ENCODE measurements around the gene HOXA4.

HOXA4 gene

GRCh38 chr7:27142580-27143022 is 12.0 kb upstream of the HOXA4 start:
- TF ChIP-seq, protein P1, sequence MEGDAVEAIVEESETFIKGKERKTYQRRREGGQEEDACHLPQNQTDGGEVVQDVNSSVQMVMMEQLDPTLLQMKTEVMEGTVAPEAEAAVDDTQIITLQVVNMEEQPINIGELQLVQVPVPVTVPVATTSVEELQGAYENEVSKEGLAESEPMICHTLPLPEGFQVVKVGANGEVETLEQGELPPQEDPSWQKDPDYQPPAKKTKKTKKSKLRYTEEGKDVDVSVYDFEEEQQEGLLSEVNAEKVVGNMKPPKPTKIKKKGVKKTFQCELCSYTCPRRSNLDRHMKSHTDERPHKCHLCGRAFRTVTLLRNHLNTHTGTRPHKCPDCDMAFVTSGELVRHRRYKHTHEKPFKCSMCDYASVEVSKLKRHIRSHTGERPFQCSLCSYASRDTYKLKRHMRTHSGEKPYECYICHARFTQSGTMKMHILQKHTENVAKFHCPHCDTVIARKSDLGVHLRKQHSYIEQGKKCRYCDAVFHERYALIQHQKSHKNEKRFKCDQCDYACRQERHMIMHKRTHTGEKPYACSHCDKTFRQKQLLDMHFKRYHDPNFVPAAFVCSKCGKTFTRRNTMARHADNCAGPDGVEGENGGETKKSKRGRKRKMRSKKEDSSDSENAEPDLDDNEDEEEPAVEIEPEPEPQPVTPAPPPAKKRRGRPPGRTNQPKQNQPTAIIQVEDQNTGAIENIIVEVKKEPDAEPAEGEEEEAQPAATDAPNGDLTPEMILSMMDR (conservative IDR thresholded peaks at IDR 0.05; ENCODE audit: low read length), result no peak
- H3K4me3 ChIP-seq (ENCODE audit: low read length), result peak overlapping the region; percentile 56
- DNase-seq (ENCODE audit: low read depth), result no peak

DNA sequence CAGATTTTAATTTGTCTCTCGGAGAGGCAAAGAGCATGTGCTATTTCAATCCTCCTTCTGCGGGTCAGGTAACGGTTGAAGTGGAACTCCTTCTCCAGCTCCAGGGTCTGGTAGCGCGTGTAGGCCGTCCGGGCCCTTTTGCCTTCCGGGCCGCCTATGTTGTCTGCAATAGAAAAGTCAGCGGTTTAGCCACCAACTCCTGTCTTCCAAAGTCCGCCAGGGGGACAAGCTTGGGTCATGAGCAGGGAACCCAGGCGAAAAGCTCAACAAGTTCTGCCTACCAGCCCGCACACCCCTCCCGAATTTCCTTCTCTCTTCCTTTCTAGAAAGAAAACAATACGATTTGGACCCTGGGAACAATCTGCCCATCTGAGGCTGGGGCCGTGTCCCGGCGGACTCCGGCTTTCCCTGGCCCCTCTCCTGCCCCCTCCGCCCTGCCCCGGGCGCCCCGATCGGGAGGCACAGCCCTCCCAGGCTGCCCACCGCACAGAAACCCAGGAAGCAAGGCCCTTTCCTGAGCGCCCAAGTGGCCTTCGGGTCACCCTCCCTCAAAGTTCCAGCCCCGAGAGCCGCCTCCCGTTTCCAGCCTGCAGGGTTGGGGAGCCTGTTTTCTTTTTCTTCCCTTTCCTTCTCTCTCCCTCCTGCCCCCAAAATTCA is 11.5 kb upstream of the HOXA4 start:
- H3K4me3 ChIP-seq (ENCODE audit: low read length), result peak overlapping the region; percentile 56
- TF ChIP-seq, protein P1 (conservative IDR thresholded peaks at IDR 0.05; ENCODE audit: low read length), result no peak
- DNase-seq (ENCODE audit: low read depth), result no peak

- TF ChIP-seq, protein P1 (conservative IDR thresholded peaks at IDR 0.05; ENCODE audit: low read length), result no peak
- no peak for DNase-seq (ENCODE audit: low read depth)
- no peak overlapping the region for H3K4me3 ChIP-seq (ENCODE audit: low read length)
Observed at GRCh38 chr7:27141137-27141922, 10.8 kb upstream of the HOXA4 start.

DNA sequence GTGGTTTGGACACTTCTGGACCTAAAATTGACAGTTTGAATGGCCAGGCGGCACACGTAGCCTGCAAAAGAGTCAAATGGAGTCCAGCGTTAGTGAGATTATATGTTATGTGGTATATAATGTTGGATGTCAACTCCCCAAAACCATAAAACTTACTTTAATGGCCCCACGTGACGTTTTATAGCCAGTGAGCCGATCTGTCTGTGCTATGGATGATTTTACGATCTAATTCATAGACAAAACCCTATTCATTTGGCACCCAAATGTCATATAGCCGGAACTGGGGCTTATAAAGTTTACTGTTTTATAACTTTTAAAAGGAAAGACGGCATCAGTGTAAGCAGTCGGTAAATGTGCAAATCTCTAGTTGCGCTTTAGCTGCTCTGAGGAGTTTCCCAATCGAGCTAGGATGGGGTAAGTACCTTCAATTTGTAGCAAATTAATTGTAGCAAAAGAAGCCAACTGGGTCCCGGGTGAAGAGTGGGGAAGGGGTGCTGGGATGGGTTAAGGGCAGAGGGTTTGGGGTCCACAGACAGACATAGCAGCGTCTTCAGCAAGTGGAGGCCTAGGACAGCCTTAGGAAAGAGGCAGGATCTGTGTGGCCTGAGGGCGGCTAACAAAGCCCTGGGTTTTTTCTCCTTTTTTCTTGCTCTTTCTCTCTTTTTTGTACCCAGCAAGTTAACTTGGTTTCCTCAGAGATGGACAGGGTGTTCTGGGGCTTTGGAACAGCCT is 9.7 kb upstream of the HOXA4 start:
- H3K4me3 ChIP-seq (ENCODE audit: low read length), result no peak overlapping the region
- TF ChIP-seq, protein P1 (conservative IDR thresholded peaks at IDR 0.05; ENCODE audit: low read length), result no peak
- DNase-seq (ENCODE audit: low read depth), result no peak

DNA sequence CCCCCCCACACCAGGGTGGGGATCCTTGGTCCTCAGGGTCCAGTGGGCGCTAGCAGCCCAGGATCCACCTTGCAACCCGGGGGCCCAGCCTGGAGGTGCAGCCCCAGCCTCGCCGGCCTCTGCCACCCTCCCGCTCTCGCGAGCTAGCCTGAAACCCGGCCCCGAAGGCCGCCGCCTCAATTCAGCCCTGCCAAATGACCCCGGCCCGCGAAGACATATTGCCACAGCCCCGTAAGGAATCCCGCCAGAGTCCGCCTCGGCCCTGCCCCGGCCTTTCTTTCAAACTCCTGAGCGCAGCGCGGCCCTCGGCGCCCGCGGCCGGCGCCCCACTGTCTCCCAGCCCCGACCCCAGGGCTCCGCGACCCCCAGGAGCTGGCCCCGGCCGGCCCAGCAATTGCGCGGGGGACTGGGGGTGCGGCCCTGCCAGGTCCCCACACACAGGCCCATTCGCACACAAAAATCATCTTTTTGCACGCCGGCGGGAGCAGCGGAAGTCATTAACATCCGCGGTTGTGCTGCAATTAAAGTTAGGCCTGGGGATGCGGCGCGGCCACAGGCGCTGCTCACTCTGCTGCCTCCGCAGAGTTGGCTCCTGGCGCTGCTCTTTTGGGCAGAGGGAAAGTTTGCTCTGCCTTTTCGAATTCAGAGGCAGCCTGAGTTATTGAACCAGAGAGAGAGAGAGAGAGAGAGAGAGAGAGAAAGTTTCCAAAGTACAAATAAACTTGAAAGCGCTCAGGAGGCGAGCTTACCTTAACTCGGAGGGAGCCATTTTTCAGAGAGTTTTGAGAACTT is 9.0 kb upstream of the HOXA4 start:
- H3K4me3 ChIP-seq (ENCODE audit: low read length), result no peak overlapping the region
- no peak for DNase-seq (ENCODE audit: low read depth)
- TF ChIP-seq, protein P1 (conservative IDR thresholded peaks at IDR 0.05; ENCODE audit: low read length), result no peak

DNA sequence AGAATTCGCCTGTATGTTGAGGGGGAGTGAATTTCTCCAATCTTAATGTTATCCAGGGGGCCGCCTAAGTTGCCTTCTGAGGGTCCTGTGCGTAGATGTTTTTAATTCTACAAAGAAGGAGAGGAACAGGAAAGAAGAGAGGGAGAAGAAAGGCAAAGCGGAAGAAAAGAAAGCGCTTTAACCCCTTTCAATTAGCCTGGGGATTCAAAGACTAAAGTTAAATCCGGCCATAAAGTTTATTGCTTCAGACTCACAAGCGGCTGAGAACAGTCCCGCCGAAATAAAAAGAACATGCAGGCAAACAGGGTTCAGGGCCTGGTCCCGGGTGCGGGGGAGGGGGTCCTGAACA is 8.4 kb upstream of the HOXA4 start:
- TF ChIP-seq, protein P1 (conservative IDR thresholded peaks at IDR 0.05; ENCODE audit: low read length), result no peak
- H3K4me3 ChIP-seq (ENCODE audit: low read length), result no peak overlapping the region
- no peak for DNase-seq (ENCODE audit: low read depth)
